Natural killer cell (primary cell): Measurements from ENCODE around the gene SSTR3. TPM values are rescaled to one million over a fixed set of nuclear protein-coding genes. Genes with fewer than 3 reads are reported as not detected.
A peak's percentile ranks its signal among the peaks of the same experiment; 100 is the strongest.

Source experiments
- ATAC-seq, 3 donors: fragments of 150-1000 bp in 2 of 3; fragments of 200-7000 bp in 1 of 3; cut with Tn5 transposase; 1 replicate in 1 of 3; 2 replicates in 2 of 3; pipeline ENCODE4 v1.10.0; 2021; ENCODE audit warnings: mild to moderate bottlenecking in 2 of 3, moderate library complexity in 2 of 3
- DNase-seq, 2 donors: peaks; one replicate each; pipeline versions ENCODE4 v3.0.0 to v3.0.0-alpha.2; 2013 to 2021; ENCODE audit warnings: mixed read lengths in 1 of 2
- H3K27ac ChIP-seq: one replicate; pipeline ENCODE4 v1.5.1; 2013; ENCODE audit warnings: mild to moderate bottlenecking, low read length
- H3K27me3 ChIP-seq: one replicate; pipeline ENCODE4 v1.6.1; 2013; ENCODE audit warnings: low read length; ENCODE audit not compliant: control insufficient read depth, insufficient read depth
- H3K36me3 ChIP-seq: one replicate; pipeline ENCODE4 v1.6.1; 2013; ENCODE audit warnings: low read length; ENCODE audit not compliant: control insufficient read depth, insufficient read depth
- H3K4me1 ChIP-seq: one replicate; pipeline ENCODE4 v1.6.1; 2013; ENCODE audit warnings: low read length; ENCODE audit not compliant: control insufficient read depth, insufficient read depth
- H3K4me3 ChIP-seq: one replicate; pipeline ENCODE4 v1.5.1; 2013; ENCODE audit warnings: low read length
- H3K9me3 ChIP-seq: one replicate; pipeline ENCODE4 v1.6.1; 2013; ENCODE audit warnings: low read length; ENCODE audit not compliant: control insufficient read depth, insufficient read depth
- H3K27ac Mint-ChIP-seq, 2 donors: one replicate each; pipeline ENCODE4 v1.8.0; 2022; ENCODE audit warnings: mild to moderate bottlenecking in 2 of 2, mixed read lengths in 2 of 2, moderate library complexity in 1 of 2
- H3K27me3 Mint-ChIP-seq, 2 donors: one replicate each; pipeline ENCODE4 v1.8.0; 2022; ENCODE audit warnings: low read depth in 2 of 2, mixed read lengths in 2 of 2
- H3K36me3 Mint-ChIP-seq: one replicate; pipeline ENCODE4 v1.8.0; 2022; ENCODE audit warnings: mixed read lengths
- H3K4me1 Mint-ChIP-seq, 2 donors: one replicate each; pipeline ENCODE4 v1.8.0; 2022; ENCODE audit warnings: mixed read lengths in 2 of 2
- H3K4me3 Mint-ChIP-seq: one replicate; pipeline ENCODE4 v1.8.0; 2022; ENCODE audit warnings: mild to moderate bottlenecking, moderate library complexity, mixed read lengths
- H3K9me3 Mint-ChIP-seq, 2 donors: one replicate each; pipeline ENCODE4 v1.8.0; 2022; ENCODE audit warnings: mixed read lengths in 2 of 2
- WGBS: methylation state at CpG from one replicate; pipeline ENCODE4 v1.1.7; 2013; ENCODE audit warnings: missing lambda C conversion rate; ENCODE audit not compliant: insufficient coverage; 5-methylcytosine and 5-hydroxymethylcytosine counted together
- intact Hi-C: fragments of 100-400 bp; cut with micrococcal nuclease; formaldehyde crosslinking; loops from one replicate; pipeline ENCODE4 v1.14.2; 2022
- total RNA-seq, 4 donors: library from RNA; stranded (reverse); fragments of 120-200 nt in 1 of 4; gene quantifications; one replicate each; pipeline versions ENCODE4 v1.2.3 to v1.2.4, GENCODE V29; 2013 to 2022
- TF ChIP-seq, protein P1 (sequence below): fragments of 200-600 bp; IDR thresholded peaks from one replicate; pipeline ENCODE4 v1.8.0; 2022; ENCODE audit warnings: antibody characterized with exemption

Gene SSTR3
- total RNA-seq, 3 donors from 2014 or later (not counting 1 experiment from before 2014, with no cell fraction given), result 0.20 to 0.64 (median 0.23) TPM

DNA sequence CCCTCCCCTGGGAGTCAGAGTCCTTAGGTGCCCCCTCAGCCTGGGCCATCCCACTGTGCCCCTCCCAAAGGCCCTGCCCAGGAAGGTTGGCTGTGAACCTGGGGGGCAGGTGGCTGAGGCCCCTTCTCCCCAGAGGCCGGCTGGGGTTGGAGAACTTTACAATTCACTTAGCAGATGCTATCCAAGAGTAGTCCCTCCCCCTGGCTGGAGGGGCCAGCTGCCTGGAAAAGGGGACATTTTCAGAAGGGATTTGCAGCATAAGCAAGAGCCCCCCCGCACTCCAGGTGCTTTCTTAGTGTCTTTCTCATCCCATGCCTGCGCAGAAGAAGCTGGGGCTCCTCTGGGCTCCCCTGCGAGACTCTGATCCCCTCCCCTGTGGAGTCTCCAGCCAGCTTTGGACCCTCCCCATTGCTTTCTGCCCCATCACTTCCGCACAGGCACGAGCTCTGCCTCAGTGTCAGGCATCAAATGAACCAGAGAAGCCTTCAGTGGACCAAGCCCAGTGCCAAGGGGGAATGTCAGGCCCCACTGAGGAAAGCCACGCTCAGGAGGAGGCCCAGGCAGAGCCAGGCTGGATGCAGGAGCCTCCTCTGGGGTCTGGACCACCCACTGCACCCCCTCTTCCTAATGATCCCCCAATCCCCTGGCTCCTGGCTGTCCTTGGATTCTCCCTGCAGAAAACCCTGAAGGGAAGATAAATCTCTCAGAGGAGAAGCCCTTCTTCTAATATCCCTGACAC lies 3.7 kb downstream of the SSTR3 start:
- Mint-ChIP-seq H3K27me3 (no peaks in the 10 kb centered on the region), H3K4me3 (no peak overlapping the region), H3K27ac (no peak overlapping the region), H3K4me1 (peaks cover 0 to 12% of the 10 kb centered on the region in 2 donors), H3K9me3 (no peaks in the 10 kb centered on the region), H3K36me3 (no peaks in the 10 kb centered on the region)
- H3K4me1 ChIP-seq, result no peaks in the 10 kb centered on the region
- H3K4me3 ChIP-seq, result no peak overlapping the region
- intact Hi-C loops, result no loop called here
- DNase-seq (no peak), ATAC-seq (no peak)
- no peaks in the 10 kb centered on the region for H3K36me3 ChIP-seq
- no peaks in the 10 kb centered on the region for H3K27me3 ChIP-seq
- no peak overlapping the region for H3K27ac ChIP-seq
- H3K9me3 ChIP-seq, result no peaks in the 10 kb centered on the region
- WGBS, result 93% methylated on average over 7 of the region's 7 CpGs
- TF ChIP-seq, protein P1, sequence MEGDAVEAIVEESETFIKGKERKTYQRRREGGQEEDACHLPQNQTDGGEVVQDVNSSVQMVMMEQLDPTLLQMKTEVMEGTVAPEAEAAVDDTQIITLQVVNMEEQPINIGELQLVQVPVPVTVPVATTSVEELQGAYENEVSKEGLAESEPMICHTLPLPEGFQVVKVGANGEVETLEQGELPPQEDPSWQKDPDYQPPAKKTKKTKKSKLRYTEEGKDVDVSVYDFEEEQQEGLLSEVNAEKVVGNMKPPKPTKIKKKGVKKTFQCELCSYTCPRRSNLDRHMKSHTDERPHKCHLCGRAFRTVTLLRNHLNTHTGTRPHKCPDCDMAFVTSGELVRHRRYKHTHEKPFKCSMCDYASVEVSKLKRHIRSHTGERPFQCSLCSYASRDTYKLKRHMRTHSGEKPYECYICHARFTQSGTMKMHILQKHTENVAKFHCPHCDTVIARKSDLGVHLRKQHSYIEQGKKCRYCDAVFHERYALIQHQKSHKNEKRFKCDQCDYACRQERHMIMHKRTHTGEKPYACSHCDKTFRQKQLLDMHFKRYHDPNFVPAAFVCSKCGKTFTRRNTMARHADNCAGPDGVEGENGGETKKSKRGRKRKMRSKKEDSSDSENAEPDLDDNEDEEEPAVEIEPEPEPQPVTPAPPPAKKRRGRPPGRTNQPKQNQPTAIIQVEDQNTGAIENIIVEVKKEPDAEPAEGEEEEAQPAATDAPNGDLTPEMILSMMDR, result no peak

DNA sequence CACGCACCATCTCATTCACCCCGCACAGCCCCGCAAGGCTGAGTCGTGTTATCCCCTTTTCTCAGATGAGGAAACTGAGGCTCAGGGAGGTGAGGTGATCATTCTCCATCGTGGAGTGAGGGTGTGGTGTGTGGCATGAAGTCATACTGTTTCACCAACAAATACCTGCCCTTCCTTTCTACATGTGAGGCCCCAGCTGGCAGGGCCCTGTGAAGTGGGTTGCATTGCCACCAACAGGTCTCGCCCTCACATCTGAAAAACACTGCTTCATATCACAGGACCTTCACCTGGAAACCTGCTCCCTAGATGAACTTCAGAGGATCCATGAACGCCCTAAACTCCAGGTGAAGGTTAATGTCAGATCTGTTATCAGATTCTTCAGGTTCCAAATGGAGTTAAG lies 4.3 kb downstream of the SSTR3 start:
- H3K27ac Mint-ChIP-seq, result no peak overlapping the region
- H3K27me3 Mint-ChIP-seq, result no peaks in the 10 kb centered on the region
- no peaks in the 10 kb centered on the region for H3K9me3 Mint-ChIP-seq
- no peaks in the 10 kb centered on the region for H3K27me3 ChIP-seq
- H3K36me3 ChIP-seq, result no peaks in the 10 kb centered on the region
- WGBS, result 94% methylated on average over 6 of the region's 7 CpGs
- H3K9me3 ChIP-seq, result no peaks in the 10 kb centered on the region
- no peaks in the 10 kb centered on the region for H3K36me3 Mint-ChIP-seq
- TF ChIP-seq, protein P1, result no peak
- intact Hi-C loops, result no loop called here
- peak in 1 of 2 donors; percentile 67 for DNase-seq
- H3K4me1 ChIP-seq, result no peaks in the 10 kb centered on the region
- ATAC-seq, result no peak
- H3K27ac ChIP-seq, result no peak overlapping the region
- H3K4me1 Mint-ChIP-seq, result peaks cover 0 to 12% of the 10 kb centered on the region in 2 donors
- no peak overlapping the region for H3K4me3 Mint-ChIP-seq
- H3K4me3 ChIP-seq, result no peak overlapping the region

DNA sequence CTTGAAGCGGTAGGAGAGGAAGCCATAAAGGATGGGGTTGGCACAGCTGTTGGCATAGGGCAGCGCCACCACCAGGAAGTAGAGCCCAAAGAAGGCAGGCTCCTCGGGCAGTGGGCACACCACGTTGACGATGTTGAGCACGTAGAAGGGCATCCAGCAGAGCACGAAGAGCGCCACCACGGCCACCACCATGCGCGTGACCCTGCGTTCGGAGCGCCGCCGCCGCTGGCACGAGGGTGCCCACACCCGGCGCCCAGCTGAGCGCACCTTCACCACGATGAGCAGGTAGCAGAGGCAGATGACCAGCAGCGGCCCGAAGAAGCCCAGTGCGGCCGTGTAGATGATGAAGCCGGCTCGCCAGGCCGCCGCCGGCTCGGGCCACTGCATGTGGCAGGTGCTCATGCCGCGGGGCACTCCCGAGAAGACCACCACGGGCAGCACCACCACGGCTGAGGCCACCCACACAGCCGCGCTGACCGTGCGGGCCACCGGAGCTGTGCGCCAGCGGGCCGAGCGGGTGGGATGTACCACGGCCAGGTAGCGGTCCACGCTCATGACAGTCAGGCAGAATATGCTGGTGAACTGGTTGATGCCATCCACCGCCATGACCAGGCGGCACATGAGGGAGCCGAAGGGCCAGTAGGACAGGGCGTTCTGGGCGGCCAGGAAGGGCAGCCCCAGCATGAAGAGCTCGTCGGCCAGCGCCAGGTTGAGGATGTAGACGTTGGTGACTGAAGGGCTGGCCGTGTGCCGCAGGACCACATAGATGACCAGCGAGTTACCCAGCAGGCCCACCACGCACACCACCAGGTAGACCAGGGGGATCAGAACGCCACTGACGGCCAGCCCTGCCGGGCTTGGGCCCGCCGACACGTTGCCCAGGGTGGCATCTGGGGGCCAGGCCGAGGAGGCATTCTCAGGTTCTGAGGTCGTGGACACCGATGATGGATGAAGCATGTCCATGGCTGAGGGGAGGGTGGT lies 5.1 kb downstream of the SSTR3 start:
- Histone ChIP-seq H3K27ac (no peak overlapping the region), H3K36me3 (no peaks in the 10 kb centered on the region), H3K4me1 (no peaks in the 10 kb centered on the region), H3K9me3 (no peaks in the 10 kb centered on the region), H3K4me3 (no peak overlapping the region), H3K27me3 (no peaks in the 10 kb centered on the region)
- no peak for DNase-seq
- peaks cover 0 to 12% of the 10 kb centered on the region in 2 donors for H3K4me1 Mint-ChIP-seq
- no peak overlapping the region for H3K27ac Mint-ChIP-seq
- WGBS, result 88% methylated on average over 71 of the region's 71 CpGs
- TF ChIP-seq, protein P1, result no peak
- intact Hi-C loops, result no loop called here
- no peak overlapping the region for H3K4me3 Mint-ChIP-seq
- ATAC-seq, result no peak
- H3K36me3 Mint-ChIP-seq, result no peaks in the 10 kb centered on the region
- H3K27me3 Mint-ChIP-seq, result no peaks in the 10 kb centered on the region
- no peaks in the 10 kb centered on the region for H3K9me3 Mint-ChIP-seq
